HepG2 (cell line): Measurements from ENCODE around the gene CLDN7. TPM values are rescaled to one million over a fixed set of nuclear protein-coding genes. Genes with fewer than 3 reads are reported as not detected.

Experiments
- HNF1B ChIP-seq: sonication (generic); formaldehyde crosslinking; IDR thresholded peaks from 2 replicates; pipeline ENCODE4 v1.5.1; 2020; ENCODE audit warnings: mild to moderate bottlenecking, moderate library complexity, missing genetic modification reagents
- HNRNPK ChIP-seq: fragments of 200-400 bp; formaldehyde crosslinking; IDR thresholded peaks from 2 replicates; pipeline ENCODE4 v1.6.1; 2018; ENCODE audit warnings: low read length, low read depth, moderate library complexity, mild to moderate bottlenecking; ENCODE audit not compliant: poor library complexity, severe bottlenecking
- HNRNPLL ChIP-seq: fragments of 200-400 bp; formaldehyde crosslinking; IDR thresholded peaks from 2 replicates; pipeline ENCODE4 v1.6.1; 2017; ENCODE audit warnings: mild to moderate bottlenecking, low read depth, low read length; ENCODE audit not compliant: poor library complexity, severe bottlenecking
- HOXA5 ChIP-seq: sonication (generic); formaldehyde crosslinking; IDR thresholded peaks from 2 replicates; pipeline ENCODE4 v1.4.0; 2020; ENCODE audit warnings: missing genetic modification reagents
- MED1 ChIP-seq: sonication (generic); formaldehyde crosslinking; IDR thresholded peaks from 2 replicates; pipeline ENCODE4 v1.4.0; 2020; ENCODE audit warnings: missing genetic modification reagents
- PCBP1 ChIP-seq: fragments of 200-400 bp; formaldehyde crosslinking; IDR thresholded peaks from 2 replicates; pipeline ENCODE4 v1.6.1; 2017; ENCODE audit warnings: mild to moderate bottlenecking, low read depth, low read length, borderline replicate concordance
- RARG ChIP-seq: sonication (generic); formaldehyde crosslinking; IDR thresholded peaks from 2 replicates; pipeline ENCODE4 v1.4.0; 2020; ENCODE audit warnings: low read depth, mild to moderate bottlenecking, missing genetic modification reagents
- REST ChIP-seq, 2 experiments: IDR thresholded peaks; 2 replicates each; pipeline ENCODE4 v1.6.1; 2011 to 2012; ENCODE audit warnings: low read length in 2 of 2, borderline replicate concordance in 1 of 2, low read depth in 1 of 2, mild to moderate bottlenecking in 1 of 2, moderate library complexity in 1 of 2
- SAP130 ChIP-seq: IDR thresholded peaks from 2 replicates; pipeline ENCODE4 v1.6.1; 2016; ENCODE audit warnings: low read depth
- SP2 ChIP-seq: sonication (generic); formaldehyde crosslinking; IDR thresholded peaks from 2 replicates; pipeline ENCODE4 v1.5.1; 2020; ENCODE audit warnings: mild to moderate bottlenecking, missing genetic modification reagents
- SUZ12 ChIP-seq: fragments of 150-350 bp; IDR thresholded peaks from 2 replicates; pipeline ENCODE4 v1.6.1; 2014; ENCODE audit warnings: low read depth, low read length
- TBX2 ChIP-seq: sonication (generic); formaldehyde crosslinking; IDR thresholded peaks from 2 replicates; pipeline ENCODE4 v1.5.0; 2020; ENCODE audit warnings: missing genetic modification reagents, mild to moderate bottlenecking, borderline replicate concordance
- YEATS2 ChIP-seq: sonication (generic); formaldehyde crosslinking; IDR thresholded peaks from 2 replicates; pipeline ENCODE4 v1.4.0; 2020; ENCODE audit warnings: missing genetic modification reagents, borderline replicate concordance
- ZBTB21 ChIP-seq: sonication (generic); formaldehyde crosslinking; IDR thresholded peaks from 2 replicates; pipeline ENCODE4 v1.4.0; 2020; ENCODE audit warnings: missing genetic modification reagents
- ZEB1 ChIP-seq: IDR thresholded peaks from 2 replicates; pipeline ENCODE4 v1.6.1; 2012; ENCODE audit warnings: mild to moderate bottlenecking, low read depth, inconsistent platforms; ENCODE audit not compliant: insufficient replicate concordance
- ZGPAT ChIP-seq: IDR thresholded peaks from 2 replicates; pipeline ENCODE4 v1.6.1; 2016; ENCODE audit warnings: mild to moderate bottlenecking
- ZKSCAN1 ChIP-seq: fragments of 150-350 bp; IDR thresholded peaks from 2 replicates; pipeline ENCODE4 v1.6.1; 2014; ENCODE audit warnings: low read length
- ZMYM3 ChIP-seq: sonication (generic); formaldehyde crosslinking; IDR thresholded peaks from 2 replicates; pipeline ENCODE4 v1.5.1; 2020; ENCODE audit warnings: mild to moderate bottlenecking, missing genetic modification reagents
- ZNF143 ChIP-seq: sonication (generic); formaldehyde crosslinking; IDR thresholded peaks from 2 replicates; pipeline ENCODE4 v1.4.0; 2020; ENCODE audit warnings: missing genetic modification reagents
- ZNF34 ChIP-seq: sonication (generic); formaldehyde crosslinking; IDR thresholded peaks from 2 replicates; pipeline ENCODE4 v1.4.0; 2020; ENCODE audit warnings: mild to moderate bottlenecking, missing genetic modification reagents, borderline replicate concordance
- ZNF431 ChIP-seq: sonication (generic); formaldehyde crosslinking; IDR thresholded peaks from 2 replicates; pipeline ENCODE4 v1.9.0; 2022; ENCODE audit warnings: missing genetic modification reagents, low read depth, mild to moderate bottlenecking, borderline replicate concordance
- ZNF567 ChIP-seq: sonication (generic); formaldehyde crosslinking; IDR thresholded peaks from 2 replicates; pipeline ENCODE4 v1.8.1; 2023; ENCODE audit warnings: mild to moderate bottlenecking, missing genetic modification reagents, borderline replicate concordance
- polyA plus RNA-seq, 8 experiments: library from polyadenylated mRNA; depleted of rRNA in 3 of 8; stranded (reverse) in 7 of 8; unstranded in 1 of 8; fragments of >200 nt; fragmentation: Illumina TruSeq in 4 of 8; extraction: Trizol in 4 of 8; gene quantifications; 2 replicates each; pipeline versions ENCODE4 v1.2.1 to v1.2.3, GENCODE V29; 2011 to 2016; ENCODE audit warnings: low read depth in 4 of 8, missing spikeins in 1 of 8, mixed read lengths in 1 of 8; ENCODE audit not compliant: insufficient read depth in 1 of 8
- total RNA-seq, 5 experiments: library from RNA; depleted of rRNA; stranded (reverse); fragments of >200 nt; fragmentation: Illumina TruSeq; extraction: Trizol; gene quantifications; 2 replicates each; pipeline ENCODE4 v1.2.3, GENCODE V29; 2016; ENCODE audit warnings: low read depth in 1 of 5

The CLDN7 gene
- total and polyA plus RNA-seq, 2 of the 13 experiments (the other 11 are each of a cell fraction or from before 2014, with no cell fraction given), result not detected

- TF ChIP-seq REST (IDR thresholded peaks at IDR 0.05; ENCODE audit: borderline replicate concordance in 1 of 2, low read depth in 1 of 2, low read length in 2 of 2), result no peak
- TF ChIP-seq ZNF34 (CRISPR knock-in tag), result peak; percentile 84; the same call in 1 of the 2 replicates
- TF ChIP-seq HOXA5 (CRISPR knock-in tag), result peak; percentile 48; the same call in 1 of the 2 replicates
- TF ChIP-seq ZNF431 (CRISPR knock-in tag), result no peak
- peak; percentile 63 for TF ChIP-seq HNF1B (CRISPR knock-in tag)
- peak; percentile 28; the same call in 1 of the 2 replicates for TF ChIP-seq TBX2 (CRISPR knock-in tag)
- peak; percentile 99 for TF ChIP-seq ZNF143 (CRISPR knock-in tag)
- TF ChIP-seq HNRNPLL, result peak; percentile 94
- peak; percentile 27; the same call in 1 of the 2 replicates for TF ChIP-seq MED1
- TF ChIP-seq ZNF567 (CRISPR knock-in tag), result 0 out of 2 replicates have a peak, but pooled peaks have one; percentile 36
- peak; percentile 58 for TF ChIP-seq SAP130 (CRISPR knock-in tag)
- peak; percentile 78 for TF ChIP-seq HNRNPK
- TF ChIP-seq RARG, result 0 out of 2 replicates have a peak, but pooled peaks have one; percentile 63
- 0 out of 2 replicates have a peak, but pooled peaks have one; percentile 9 for TF ChIP-seq YEATS2 (CRISPR knock-in tag)
- no peak for TF ChIP-seq ZEB1
- peak; percentile 33; the same call in 1 of the 2 replicates for TF ChIP-seq ZKSCAN1
- no peak for TF ChIP-seq ZBTB21 (CRISPR knock-in tag)
- peak; percentile 40; the same call in 1 of the 2 replicates for TF ChIP-seq ZMYM3
- TF ChIP-seq SUZ12, result peak; percentile 99
- TF ChIP-seq PCBP1, result 0 out of 2 replicates have a peak, but pooled peaks have one; percentile 75
- peak; percentile 89 for TF ChIP-seq SP2 (CRISPR knock-in tag)
- TF ChIP-seq ZGPAT (CRISPR knock-in tag), result peak; percentile 40; the same call in 1 of the 2 replicates
Measured at GRCh38 chr17:7214300-7215135, 47.8 kb downstream of the CLDN7 start (continued).
